HG03520 (cell line): ENCODE measurements around the gene HLA-E.
A peak's percentile ranks its signal among the peaks of the same experiment; 100 is the strongest.
"Not testable (repeated sequence)": the region's sequence is repeated elsewhere in the genome, so short reads cannot be mapped to it uniquely, and the experiment has no call there.

Experiments
- ATAC-seq: cut with Tn5 transposase; IDR thresholded peaks from one replicate; pipeline ENCODE4 v1.9.1; 2021; ENCODE audit warnings: mild to moderate bottlenecking, moderate library complexity; ENCODE audit not compliant: unreplicated experiment

HLA-E gene

GRCh38 chr6:30500421-30501355 lies 11.4 kb downstream of the HLA-E start:
- no peak for ATAC-seq

GRCh38 chr6:30507849-30508827 lies 18.8 kb downstream of the HLA-E start:
- ATAC-seq, result no peak

- no peak for ATAC-seq
Observed at GRCh38 chr6:30508890-30509736, 19.8 kb downstream of the HLA-E start.

DNA sequence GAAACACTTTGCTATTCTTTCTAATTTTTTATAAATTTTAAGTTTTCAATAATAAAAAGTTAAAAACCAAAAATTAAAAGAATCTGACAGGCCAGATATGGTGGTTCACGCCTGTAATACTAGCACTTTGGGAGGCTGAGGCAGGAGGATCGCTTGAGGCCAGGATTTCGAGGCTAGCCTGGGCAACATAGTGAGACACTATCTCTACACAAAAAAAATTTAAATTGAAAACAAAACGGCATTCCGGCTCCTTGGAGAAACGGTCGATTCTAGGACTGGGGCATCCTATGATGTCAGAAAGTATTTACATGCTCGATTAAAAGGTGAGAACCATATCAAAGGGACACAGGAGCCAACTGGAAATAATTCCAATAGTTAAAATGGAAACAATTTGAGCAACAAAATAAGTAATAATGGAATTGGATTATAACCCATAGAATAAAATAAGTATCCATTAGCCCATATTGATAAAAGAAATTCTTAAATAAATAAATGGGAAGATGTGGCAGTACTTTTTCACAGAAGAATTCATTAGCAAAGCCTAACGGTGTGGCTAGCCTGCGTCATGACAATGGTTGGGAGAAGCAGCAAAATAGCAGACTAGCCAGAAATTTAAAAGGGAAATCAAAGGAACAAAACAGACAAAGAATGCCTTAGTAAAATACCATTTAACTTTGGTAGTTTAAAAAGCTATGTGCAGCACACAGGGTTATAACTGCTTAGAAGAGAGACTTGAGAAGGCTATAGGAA lies 21.3 kb downstream of the HLA-E start:
- ATAC-seq, result no peak

DNA sequence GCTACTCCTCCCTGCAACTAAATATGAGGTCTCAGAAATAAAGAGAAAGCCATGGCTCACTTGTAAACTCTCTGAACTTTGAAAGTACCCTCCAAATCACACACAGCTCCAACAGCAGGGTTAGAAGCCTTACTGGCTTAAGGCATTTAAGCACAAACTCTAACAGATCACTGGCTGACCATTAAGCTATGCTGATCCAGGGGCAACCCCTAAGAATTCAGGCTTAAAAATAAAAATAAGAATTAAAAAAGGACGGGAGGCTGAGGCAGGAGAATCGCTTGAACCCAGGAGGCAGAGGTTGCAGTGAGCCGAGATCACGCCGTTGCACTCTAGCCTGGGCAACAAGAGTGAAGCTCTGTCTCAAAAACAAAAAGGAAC lies 21.8 kb downstream of the HLA-E start:
- ATAC-seq, result no peak

- ATAC-seq, result no peak
Observed at GRCh38 chr6:30513451-30513850, 24.1 kb downstream of the HLA-E start.

- ATAC-seq, result no peak
Observed at GRCh38 chr6:30515106-30515505, 25.8 kb downstream of the HLA-E start.

DNA sequence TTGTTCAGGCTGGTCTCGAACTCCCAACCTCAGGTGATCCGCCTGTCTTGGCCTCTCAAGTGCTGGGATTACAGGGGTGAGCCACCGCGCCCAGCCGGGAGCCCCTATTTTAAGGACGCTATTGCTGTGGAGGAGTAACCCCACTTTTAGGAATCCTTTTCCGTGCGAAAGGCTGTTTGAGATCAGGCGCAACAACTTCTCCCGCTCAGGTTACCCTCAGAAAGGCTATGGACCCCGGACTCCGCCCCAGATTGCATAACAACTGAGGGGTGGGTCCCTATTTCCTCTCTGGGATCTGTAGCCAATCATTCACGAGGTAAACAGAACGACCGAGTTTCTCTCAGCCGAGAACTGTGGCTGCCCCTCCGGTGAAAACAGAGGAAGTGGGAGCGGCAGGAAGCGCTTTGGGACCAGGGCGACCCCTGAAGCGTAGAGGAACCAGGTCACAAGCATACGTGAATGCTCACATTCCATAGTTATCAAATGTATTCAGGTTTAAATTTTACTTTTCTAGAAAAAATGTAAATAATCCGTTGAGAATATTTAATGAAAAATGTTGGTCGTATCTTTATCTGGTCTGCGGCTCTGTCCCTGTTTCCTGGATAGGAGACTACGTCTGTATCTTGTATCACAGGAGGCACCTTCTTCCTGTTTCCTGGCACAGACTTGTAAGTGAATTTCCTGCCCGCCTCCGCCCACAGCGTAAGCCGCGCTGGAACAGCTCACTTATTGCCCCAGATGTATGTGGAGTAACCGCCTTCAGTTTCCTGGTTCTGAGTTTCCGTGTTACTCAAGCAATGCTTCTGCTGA lies 26.8 kb downstream of the HLA-E start:
- ATAC-seq, result peak; percentile 73

GRCh38 chr6:30516754-30517076 lies 27.4 kb downstream of the HLA-E start:
- ATAC-seq, result not testable (repeated sequence)

- ATAC-seq, result not testable (repeated sequence)
Observed at GRCh38 chr6:30517767-30518504, 28.6 kb downstream of the HLA-E start.

- ATAC-seq, result not testable (repeated sequence)
Observed at GRCh38 chr6:30518505-30519145, 29.3 kb downstream of the HLA-E start.

DNA sequence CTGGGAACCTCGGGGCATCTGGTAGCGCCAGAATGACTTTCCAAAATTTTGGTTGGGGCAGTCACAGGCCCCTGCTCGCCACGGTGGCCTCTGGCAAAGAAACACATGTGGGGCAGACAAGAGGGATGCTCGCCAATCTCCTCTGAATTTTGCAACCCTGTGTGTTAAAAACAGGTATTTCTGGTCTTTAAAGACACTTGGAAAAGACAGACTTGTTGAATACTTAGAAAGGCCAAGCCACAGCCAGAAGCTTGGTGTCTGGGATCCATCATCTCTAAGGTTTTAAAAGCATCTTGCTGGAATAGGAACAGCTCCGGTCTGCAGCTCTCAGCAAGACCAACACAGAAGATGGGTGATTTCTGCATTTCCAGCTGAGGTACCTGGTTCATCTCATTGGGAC lies 31.2 kb downstream of the HLA-E start:
- ATAC-seq, result no peak

- ATAC-seq, result not testable (repeated sequence)
Observed at GRCh38 chr6:30521082-30521481, 31.8 kb downstream of the HLA-E start.

GRCh38 chr6:30521952-30522351 lies 32.6 kb downstream of the HLA-E start:
- not testable (repeated sequence) for ATAC-seq

GRCh38 chr6:30526444-30526843 lies 37.1 kb downstream of the HLA-E start:
- not testable (repeated sequence) for ATAC-seq

DNA sequence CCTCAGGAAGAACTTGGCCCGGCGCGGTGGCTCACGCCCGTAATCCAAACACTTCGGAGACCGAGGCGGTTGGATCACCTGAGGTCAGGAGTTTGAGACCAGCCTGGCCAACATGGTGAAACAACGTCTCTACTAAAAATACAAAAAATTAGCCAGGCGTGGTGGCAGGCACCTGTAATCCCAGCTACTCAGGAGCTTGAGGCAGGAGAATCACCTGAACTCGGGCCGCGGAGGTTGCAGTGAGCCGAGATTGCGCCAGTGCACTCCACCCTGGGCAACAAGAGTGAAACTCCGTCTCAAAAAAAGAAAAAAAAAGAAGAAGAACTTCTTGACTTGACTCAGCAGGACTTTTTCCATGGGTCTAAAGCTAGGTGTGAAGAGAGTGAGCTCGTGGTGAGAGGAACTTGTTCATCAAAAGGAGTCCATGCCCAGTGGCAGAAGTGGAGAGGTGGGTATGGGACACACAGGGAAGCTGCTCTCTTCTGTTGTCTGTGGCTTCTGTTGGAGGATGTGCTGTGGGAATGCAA lies 40.1 kb downstream of the HLA-E start:
- ATAC-seq, result not testable (repeated sequence)

DNA sequence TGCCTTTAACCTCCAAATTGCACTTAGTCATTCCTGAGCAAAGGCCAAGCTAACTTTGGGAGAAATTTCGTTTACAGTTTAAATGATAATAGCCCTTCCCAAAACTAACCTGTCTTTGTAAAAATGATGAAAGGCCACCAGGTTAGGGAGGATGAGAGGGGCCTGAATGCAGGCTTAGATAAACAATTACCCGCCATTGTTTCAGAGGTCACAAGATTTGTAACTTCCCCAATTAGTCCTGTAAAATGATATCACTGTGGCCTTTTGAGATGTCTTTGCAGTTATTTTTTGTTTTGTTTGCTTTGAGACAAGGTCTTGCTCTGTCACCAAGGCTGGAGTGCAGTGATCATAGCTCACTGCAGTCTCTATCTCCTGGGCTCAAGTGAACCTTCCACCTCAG lies 40.7 kb downstream of the HLA-E start:
- no peak for ATAC-seq
